Stimulated activated CD4-positive, alpha-beta T cell treated with anti-CD3 and anti-CD28 coated beads, Interleukin-4, amount 100 ng/mL, for 48 hours (primary cell): ENCODE measurements around the gene OTUD7B.
A peak's percentile ranks its signal among the peaks of the same experiment; 100 is the strongest.
"Not testable (repeated sequence)": the region's sequence is repeated elsewhere in the genome, so short reads cannot be mapped to it uniquely, and the experiment has no call there.

Source experiments
- DNase-seq, 2 donors: peaks; one replicate each; pipeline ENCODE4 v3.0.0-alpha.2; 2020; ENCODE audit warnings: low read depth in 2 of 2

The OTUD7B gene

DNA sequence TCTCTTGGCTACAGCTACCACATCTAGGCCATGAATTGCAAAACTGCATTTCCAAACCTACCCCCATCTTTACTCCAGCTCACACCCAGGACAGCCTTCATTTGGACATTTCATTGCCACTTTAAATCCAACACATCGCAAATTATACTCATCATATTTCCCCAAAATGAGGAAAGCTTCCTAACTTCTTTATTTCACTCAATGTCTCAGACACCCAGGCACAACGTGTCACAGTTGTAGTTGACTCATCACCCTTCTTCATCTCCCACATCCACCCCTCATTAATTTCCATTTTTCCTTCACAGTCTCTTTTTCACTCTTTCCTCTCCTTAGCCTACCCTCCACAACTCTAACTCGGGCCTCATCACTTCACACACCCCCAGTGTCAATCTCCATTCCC, 6.7 kb downstream of the OTUD7B start:
- DNase-seq, result no peak

DNA sequence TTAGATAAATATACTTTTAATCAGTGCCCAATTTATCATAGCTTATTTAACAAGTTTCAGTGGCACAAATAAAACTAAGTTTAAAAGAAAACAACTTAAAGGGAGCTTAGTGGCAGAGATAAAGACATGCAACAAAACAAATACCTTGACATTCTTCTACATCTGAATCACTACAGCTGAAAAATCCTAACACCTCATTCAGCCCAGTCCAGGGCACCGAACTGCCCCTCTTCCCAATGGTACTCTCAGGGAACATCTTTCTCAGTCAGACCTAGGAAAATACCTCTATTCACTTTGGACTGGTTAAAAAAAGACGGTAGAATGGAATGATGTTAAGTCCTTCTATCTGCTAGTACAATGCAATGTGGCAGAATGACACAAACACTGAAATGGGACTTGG, 8.3 kb downstream of the OTUD7B start:
- no peak for DNase-seq

DNA sequence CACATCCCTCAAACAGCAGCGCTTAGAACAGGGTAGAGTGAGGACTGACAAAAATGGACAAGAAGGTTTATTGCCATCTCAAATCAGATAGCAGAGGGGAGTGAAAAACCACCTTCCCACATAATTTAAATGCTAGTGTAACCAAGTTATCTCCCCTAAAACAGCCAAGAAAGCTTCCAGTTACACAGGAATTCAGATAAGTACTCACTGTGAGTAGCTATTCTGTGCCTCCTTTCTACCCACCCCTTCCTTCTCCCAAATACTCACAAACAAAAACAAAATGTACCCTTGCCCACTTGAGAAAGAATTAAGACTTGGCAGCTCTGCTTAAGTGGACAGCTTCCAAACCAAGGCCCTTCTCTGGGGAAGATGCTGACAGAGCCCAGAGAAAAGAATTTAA, 9.1 kb downstream of the OTUD7B start:
- no peak for DNase-seq

DNA sequence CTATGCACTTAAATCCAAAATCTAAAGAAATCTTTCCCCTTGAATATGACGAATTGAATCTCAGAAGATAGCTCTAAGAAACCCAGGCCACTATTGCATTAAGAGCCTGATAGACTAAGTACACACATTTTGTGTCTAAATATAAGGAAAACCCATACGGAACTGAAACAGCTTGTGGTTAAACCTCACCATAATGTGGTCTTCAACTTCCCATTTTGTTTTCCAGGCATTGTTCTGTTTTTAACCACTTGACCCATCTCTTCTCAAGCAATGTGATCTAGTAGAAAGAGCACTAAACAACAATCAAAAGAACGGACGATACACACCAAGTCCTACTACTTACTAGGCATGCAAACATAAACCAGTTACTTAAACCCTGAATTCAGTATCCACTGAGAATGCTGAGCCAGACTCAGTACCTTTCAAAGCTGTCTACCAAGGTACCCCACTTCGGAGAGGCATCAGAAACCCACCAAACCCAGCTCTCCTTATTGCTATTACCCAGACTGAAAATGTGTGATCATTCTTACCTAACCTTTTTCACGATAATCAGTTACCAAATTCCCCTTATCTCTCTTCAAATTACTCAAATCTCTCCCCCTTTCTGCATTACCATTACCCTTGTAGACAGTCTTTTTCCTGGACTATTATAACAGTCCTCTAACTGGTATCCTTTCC, 12.8 kb downstream of the OTUD7B start:
- no peak for DNase-seq

DNA sequence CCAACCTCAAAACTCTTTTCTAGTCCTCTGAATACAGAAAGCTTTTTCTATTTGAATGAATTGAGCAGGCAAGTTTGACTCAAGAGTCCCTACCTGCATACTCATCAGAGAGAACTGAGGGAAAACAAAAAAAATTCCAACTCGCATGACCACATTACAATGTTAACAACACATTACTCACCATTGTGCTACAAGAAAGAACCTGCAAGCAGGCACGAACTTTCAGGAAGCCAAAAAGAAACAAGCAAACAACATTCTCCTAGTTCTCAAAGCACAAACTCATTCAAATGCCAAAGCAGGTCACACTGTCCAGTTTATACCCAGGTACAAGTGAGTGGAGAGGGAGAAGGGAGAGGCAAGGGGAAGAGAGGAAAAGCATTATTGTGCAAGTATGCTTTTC, 14.6 kb downstream of the OTUD7B start:
- DNase-seq, result no peak

DNA sequence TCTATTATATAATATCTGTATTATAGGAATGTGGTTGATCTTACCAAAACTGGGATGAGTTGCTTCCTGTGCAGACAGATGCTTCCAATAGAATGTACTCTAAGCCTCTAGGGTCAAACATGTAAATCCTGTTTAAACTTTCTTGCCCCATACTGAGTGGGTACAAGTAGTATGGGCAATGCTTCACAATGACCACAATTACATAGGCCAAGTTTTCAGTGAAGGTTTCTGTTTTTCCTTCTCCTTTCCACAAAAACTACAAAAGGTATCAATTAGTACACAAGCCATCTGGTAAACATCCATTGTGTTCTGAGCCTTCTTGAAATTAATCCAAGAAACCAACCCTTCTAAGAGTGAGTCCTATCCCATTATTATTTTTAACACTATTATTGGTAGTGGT, 16.8 kb downstream of the OTUD7B start:
- no peak for DNase-seq

DNA sequence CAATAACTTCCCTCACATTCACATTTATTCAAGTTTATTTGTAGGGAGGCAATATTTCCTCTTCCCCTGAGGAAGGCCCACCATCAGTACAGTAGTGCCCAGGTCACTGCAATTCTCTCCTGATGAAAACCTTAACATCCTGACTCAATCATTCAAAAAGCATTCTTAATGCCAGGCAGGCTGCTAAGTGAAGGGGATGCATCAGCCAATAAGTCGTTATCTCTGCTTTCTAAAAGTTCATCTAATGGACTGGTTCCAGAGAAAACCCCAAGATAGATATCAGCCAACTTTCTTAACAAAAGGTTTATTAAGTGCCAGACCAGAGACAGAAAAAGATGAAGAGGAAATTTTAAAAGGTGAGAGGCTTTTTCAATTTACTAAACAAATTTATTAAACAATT, 17.3 kb downstream of the OTUD7B start:
- no peak for DNase-seq

DNA sequence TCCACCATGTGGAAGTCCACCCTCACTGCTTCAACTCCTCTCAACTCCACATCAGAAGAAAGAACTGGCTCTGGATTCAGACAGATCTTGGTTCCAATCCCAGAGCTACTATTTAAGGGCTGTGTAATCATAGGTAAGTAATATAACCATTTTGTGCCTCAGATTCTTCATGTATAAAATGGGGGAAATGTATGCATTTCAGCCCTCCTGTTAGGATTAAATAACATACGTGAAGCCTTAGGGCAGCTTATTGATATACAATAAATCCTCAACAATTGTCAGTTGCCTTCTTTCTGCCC, 23.3 kb downstream of the OTUD7B start:
- no peak for DNase-seq

DNA sequence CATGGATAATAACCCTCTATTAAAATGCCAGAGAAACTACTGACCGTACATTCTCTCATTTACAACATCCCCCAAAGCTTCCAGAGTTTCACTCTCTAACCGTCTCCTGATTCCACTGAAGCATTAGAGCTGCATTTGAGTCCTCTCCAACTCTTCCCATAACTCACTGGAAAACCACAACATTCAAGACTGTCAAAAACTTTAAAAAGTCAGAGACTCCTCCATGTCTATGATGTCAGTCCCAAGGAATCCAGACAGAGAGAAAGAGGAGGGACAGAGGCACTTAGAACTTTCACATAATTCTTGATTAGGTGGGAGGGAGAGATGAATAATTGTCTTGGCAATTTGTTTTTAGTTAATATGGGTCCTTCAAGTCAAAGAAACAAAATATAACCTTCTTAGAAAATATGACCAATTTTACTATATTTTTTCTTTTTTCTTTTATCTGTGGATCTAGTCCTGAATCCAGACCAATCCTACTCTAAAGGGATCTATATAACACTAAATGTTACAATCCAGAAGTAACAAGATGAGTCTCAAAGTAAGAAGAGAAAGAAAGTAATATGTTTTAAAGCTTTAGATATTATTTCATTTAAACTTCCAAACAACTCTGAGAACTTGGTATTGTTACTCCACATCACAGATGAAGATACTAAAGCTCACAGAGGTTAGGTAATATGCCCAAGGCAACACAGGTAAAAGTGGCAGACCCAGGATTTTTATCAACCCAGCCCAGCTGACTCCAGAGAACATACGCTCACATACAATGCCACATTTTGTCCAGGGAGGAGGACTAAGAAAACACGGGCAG, 23.8 kb downstream of the OTUD7B start:
- DNase-seq, result no peak

DNA sequence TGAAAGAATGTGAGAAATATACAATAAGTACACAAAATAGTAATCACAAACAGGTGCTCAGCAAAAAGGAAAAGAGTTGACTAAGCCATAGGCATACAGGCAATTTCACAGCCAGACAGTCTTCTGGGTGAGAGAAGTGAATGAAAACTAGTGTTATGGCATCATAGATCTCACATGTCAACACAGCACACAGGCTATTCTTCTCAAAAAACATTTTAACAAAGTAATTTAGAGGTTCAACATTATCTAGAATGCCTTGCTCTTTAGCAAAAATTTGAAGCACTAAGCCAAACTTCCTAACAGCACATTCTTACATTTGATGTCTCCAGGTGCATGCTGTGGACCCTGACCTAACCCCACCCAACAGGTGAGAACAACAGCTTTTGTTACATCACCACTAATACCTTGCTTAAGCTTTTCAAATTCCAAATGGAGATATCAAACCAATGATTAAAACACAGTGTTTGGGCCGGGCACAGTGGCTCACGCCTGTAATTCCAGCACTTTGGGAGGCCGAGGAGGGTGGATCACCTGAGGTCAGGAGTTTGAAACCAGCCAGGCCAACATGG, 30.5 kb downstream of the OTUD7B start:
- DNase-seq, result no peak

DNA sequence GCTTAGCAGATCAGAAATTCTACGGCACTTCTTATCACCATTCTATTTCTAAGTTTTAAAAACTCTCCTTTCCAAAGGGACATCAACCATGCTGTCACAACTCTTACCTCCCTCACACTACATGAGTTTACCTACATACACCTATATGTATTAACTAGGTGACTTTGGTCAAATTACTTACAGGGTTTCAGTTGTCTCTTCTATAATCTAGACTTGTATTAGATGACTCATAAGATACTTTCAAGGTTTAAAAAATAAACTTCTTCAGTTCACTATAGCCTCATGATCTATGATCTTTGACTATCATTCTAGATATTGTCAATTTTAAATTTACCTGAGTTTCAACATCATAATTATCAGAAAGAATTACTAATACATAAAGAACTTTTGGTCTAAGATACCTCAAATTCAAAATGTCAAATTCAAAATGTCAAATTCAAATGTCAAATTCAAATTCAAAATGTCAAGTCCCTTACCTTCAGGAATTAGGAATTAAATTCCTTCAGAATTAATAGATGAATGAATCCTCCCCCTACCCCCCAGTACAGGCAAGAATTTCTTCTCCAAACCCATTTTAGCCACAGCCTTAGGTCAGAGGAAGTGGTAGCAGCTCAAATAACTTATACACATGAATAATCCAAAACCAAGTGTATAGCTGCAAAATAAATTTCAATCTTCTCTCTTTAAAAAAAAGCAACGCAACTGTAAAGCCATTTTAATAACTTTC, 31.1 kb downstream of the OTUD7B start:
- DNase-seq, result no peak

DNA sequence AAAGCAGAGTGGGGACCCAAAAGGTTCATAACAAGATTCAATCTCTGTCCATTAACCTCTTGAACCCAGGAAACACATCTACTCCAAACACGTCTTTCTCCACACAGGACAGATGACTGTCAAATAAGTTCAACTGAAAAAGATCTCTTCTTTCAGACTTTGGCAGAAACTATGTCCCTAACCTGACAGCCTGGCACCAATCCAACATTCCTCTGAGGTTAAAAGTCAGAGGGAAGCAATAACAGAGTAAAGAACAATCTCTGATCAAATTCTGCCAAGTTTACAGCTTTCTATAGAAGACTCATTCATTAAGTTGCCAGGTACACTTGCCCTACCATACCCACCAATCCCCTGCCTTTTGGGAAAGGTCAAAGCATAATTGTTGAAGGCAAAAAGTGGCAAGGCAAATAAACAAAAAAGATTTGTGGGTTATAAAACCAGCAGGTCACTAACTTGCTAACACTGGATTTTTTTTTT, 31.9 kb downstream of the OTUD7B start:
- DNase-seq, result no peak

DNA sequence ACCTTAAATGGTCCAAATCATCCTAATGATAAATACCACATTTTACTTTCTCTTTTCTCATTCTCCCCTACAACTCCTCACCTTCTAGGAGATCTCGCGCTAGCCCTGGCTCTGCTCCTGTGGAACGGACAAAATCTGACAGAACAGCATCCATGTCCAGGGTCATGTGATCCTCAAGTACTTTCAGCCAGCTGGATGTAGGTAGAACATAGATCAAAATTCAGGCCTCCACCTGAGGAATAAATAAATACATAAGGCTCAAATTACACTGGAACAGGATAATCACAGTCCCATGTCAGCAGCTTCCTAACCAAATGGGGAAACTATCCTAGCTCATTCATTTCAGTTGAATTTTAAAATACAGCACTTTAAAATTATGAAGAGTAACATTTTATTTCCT, 33.2 kb downstream of the OTUD7B start:
- no peak for DNase-seq

DNA sequence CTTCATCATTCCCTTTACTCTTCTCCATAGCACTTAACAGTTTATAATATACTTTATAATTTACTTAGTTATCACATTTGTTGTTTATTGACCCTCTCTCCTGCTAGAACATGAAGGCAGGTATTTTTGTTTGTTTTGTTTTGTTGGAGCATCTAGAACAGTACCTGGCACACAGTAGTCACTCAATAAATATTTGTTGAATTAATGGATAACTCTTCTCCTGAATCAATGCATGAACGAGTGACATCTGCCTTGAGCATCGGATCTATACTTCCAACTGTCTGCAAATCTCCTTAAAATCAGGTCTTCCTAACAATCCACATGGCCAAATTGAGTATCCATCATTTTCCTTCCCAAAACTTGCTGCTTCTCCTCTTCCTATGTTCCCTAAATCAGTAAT, 38.0 kb downstream of the OTUD7B start:
- no peak for DNase-seq

DNA sequence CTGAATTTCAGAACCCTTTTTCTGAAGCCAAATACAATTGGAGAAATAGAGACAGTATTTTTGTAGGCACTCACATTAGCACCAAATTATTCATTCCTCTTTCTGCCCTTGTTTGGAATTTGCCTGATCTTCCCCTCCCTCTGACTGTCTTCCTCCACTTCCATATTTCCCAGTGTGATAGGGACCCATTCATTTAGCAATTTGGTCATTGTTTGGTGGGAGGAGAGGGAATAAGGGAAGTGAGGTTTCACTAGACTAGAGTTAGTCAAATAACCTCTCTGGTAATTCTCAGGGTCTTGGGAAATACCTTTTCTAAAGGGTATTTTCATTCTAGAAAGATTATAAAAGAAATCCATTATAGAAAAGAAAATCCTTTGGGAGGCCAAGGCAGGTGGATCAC, 42.9 kb downstream of the OTUD7B start:
- DNase-seq, result no peak

DNA sequence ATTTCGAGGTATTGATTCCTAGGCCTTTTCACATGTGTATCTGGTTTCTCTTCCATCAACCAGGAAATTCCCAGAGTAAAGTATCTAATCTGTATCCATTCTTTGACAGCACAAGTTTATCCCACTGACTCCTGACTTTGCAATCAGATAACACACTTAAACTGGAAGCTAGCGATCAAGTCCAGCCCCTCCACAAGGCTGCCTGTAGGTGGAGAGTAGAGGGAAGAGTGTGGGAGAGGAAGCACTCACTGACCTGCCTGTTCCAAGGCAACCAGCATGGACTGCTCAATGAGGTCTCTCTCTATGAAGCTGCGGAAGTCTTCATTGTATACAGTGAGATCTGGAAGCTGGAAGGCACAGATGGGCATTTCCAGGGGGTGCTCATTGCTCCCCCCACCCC, 43.5 kb downstream of the OTUD7B start:
- DNase-seq, result no peak

DNA sequence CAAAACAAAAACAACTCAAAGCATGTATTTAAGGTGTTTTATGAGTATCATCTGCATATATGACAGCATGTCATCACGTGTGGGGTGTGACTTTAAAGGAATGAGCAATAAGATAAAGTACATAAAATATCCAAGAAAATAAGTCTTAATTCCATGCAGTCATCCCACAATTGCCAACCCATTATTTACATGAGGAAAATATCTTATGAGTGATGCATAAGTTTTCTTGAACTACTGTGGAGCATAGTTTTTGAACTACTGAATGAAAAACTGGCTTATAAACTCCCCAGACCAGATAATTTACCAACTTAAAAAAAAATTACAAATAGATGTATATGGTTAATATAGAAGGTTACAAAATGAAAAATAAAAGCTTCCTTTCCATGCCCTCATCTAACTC, 44.1 kb downstream of the OTUD7B start:
- no peak for DNase-seq

DNA sequence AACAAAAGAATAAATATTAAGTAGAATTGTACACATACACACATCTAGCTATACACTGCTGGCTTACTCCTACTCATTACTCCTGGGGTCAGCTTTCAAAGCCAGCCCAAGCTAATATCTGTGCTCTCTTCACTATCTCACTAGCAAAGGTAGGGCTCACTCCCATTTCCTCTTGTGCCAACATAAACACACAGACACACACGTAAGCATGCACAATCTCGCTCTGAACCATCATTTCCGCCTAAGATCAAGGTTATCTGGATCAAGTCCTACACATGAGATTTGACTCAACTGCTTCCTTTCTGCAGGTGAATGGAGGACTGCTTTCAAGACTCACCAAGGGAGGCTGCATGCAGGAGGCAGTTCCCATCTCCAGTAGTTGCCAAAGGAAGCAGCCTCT, 45.1 kb downstream of the OTUD7B start:
- DNase-seq, result no peak

DNA sequence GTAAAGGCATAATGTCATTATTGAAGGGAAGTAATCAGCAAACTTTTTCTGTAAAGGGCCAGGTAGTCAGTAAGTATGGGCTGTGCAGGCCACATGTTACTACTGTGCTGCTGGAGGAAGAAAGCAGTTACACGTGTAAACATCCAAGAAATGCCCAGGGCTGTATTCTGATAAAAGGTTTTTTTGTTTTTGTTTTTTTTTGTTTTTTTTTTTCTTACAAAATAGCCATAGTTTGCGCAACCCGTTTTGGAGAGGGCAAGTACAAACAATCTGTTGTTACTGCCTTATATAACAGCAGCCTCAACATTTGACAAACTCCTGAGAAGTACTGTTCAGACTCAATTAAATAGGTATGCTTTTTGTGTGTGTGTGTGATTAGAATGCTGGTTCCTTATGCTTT, 47.2 kb downstream of the OTUD7B start:
- DNase-seq, result no peak

DNA sequence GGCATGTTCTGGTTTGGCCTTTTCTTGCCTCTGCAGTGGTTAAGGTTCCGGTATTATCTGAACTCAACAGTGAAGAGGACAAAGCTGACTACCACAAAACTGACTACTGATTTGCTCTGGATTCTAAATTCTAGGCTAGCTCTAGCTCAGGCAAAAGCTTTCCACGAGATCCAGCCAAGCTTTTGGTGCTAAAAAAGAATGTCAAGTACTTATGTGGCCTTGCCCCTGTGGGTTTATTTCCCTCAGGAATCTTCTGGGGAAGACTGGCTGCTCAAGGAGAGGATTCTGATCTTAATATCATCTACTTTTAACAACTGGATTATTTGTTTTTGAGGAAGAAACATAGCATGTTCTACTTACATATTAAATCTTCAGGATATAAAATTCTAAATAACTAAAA, 47.8 kb downstream of the OTUD7B start:
- DNase-seq, result no peak

DNA sequence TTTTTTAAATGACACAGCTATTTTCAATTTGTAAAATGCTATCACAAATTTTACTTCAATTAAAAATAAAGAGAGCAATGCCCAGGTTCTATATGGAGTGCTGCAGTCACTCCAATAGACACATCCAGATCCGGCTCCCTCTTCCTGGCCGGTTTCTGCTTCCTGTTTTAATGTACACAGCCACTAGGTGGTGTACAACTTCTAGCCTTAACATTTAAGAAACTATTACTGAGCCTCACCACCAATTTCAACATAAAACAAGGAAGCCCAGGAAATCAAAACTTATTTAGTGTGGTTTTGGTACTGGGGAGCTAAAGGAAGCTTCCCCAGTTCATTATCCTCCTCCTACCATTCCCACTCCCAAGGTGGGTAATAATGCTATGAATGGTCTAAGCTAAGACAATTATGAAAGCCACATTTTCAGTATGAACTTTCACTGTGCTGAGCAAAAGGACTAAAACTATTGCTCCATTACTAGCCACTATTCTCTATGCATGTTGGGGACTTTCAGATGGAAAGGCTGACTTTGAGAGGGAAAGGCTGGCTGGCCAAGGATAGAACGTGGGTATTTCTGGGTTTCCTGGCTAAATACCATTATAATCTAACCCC, 48.4 kb downstream of the OTUD7B start:
- peak in 1 of 2 donors; percentile 26 for DNase-seq

DNA sequence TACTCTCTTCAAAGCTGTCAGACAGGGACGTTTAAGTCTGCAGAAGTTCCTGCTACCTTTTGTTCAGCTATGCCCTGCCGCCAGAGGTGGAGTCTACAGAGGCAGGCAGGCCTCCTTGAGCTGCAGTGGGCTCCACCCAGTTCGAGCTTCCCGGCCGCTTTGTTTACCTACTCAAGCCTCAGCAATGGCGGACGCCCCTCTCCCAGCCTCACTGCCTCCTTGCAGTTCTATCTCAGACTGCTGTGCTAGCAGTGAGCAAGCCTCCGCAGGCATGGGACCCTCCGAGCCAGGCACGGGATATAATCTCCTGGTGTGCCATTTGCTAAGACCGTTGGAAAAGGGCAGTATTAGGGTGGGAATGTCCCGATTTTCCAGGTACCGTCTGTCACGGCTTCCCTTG, 53.0 kb downstream of the OTUD7B start:
- not testable (repeated sequence) for DNase-seq
